Neutrophil (primary cell): ENCODE measurements around the gene ABCD3.
"Not testable (repeated sequence)": the region's sequence is repeated elsewhere in the genome, so short reads cannot be mapped to it uniquely, and the experiment has no call there.

Experiments
- H3K27ac ChIP-seq: fragments of 200-600 bp; sonication (generic); 2 replicates; pipeline ENCODE4 v1.5.1; 2016; ENCODE audit warnings: mild to moderate bottlenecking, moderate library complexity
- H3K27me3 ChIP-seq: fragments of 200-600 bp; sonication (generic); 2 replicates; pipeline ENCODE4 v1.6.0; 2016; ENCODE audit warnings: mild to moderate bottlenecking
- H3K36me3 ChIP-seq: fragments of 200-600 bp; sonication (generic); 2 replicates; pipeline ENCODE4 v1.5.1; 2017
- H3K4me1 ChIP-seq, 2 experiments: fragments of 200-600 bp in 1 of 2; sonication (generic) in 1 of 2; 1 replicate in 1 of 2; 2 replicates in 1 of 2; pipeline versions ENCODE4 v1.5.1 to v1.6.1; 2013 to 2016; ENCODE audit warnings: low read depth in 1 of 2, low read length in 1 of 2, mild to moderate bottlenecking in 1 of 2, moderate library complexity in 1 of 2; ENCODE audit not compliant: control insufficient read depth in 1 of 2, insufficient read depth in 1 of 2
- H3K4me3 ChIP-seq, 2 experiments: fragments of 200-600 bp in 1 of 2; sonication (generic) in 1 of 2; 1 replicate in 1 of 2; 2 replicates in 1 of 2; pipeline ENCODE4 v1.5.1; 2013 to 2016; ENCODE audit warnings: low read depth in 1 of 2, low read length in 1 of 2, mild to moderate bottlenecking in 1 of 2, moderate library complexity in 1 of 2
- H3K9me3 ChIP-seq: fragments of 200-600 bp; sonication (generic); 2 replicates; pipeline ENCODE4 v1.5.1; 2016
- CTCF ChIP-seq: fragments of 200-600 bp; sonication (generic); IDR thresholded peaks from 2 replicates; pipeline ENCODE4 v1.5.1; 2016; ENCODE audit warnings: antibody characterized with exemption

ABCD3 gene

GRCh38 chr1:94417978-94418663 lies at the start of gene ABCD3:
ABCD3 (plus strand) TSS chr1:94418389; CDS start chr1:94418479, 90 bp downstream.
- Histone ChIP-seq H3K9me3 (no peaks in the 10 kb centered on the region), H3K27me3 (peaks cover 10% of the 10 kb centered on the region), H3K36me3 (no peaks in the 10 kb centered on the region), H3K4me3 (peak within 1 kb of the TSS; percentile 83 to 88), H3K27ac (peak within 1 kb of the TSS; percentile 72), H3K4me1 (peaks cover 22 to 29% of the 10 kb centered on the region in 2 experiments)
- TF ChIP-seq CTCF = peak; percentile 37

- not testable (repeated sequence) for H3K27ac ChIP-seq, H3K4me3 ChIP-seq, H3K36me3 ChIP-seq, H3K4me1 ChIP-seq, H3K9me3 ChIP-seq
- H3K27me3 ChIP-seq = peaks cover 22% of the 10 kb centered on the region
These were observed 45.4 kb upstream of the ABCD3 start for GRCh38 chr1:94372771-94373170.

- not testable (repeated sequence) for H3K9me3 ChIP-seq, H3K4me3 ChIP-seq, H3K36me3 ChIP-seq, H3K4me1 ChIP-seq, H3K27ac ChIP-seq
- H3K27me3 ChIP-seq = peaks cover 20% of the 10 kb centered on the region
These were observed 44.9 kb upstream of the ABCD3 start for GRCh38 chr1:94373311-94373710.

- H3K36me3 ChIP-seq, H3K9me3 ChIP-seq, H3K4me1 ChIP-seq, H3K27me3 ChIP-seq, H3K27ac ChIP-seq, H3K4me3 ChIP-seq: not testable (repeated sequence)
These were observed 42.5 kb upstream of the ABCD3 start for GRCh38 chr1:94375666-94376065.

GRCh38 chr1:94378493-94378892 lies 39.7 kb upstream of the ABCD3 start:
- peaks cover 16 to 19% of the 10 kb centered on the region in 2 experiments for H3K4me1 ChIP-seq
- H3K27me3 ChIP-seq, H3K36me3 ChIP-seq, H3K9me3 ChIP-seq, H3K4me3 ChIP-seq, H3K27ac ChIP-seq: not testable (repeated sequence)

GRCh38 chr1:94379615-94380014 lies 38.6 kb upstream of the ABCD3 start:
- H3K27me3 ChIP-seq = peaks cover 3% of the 10 kb centered on the region
- H3K36me3 ChIP-seq = no peaks in the 10 kb centered on the region
- H3K27ac ChIP-seq = no peak overlapping the region
- peaks cover 16 to 19% of the 10 kb centered on the region in 2 experiments for H3K4me1 ChIP-seq
- no peak overlapping the region for H3K4me3 ChIP-seq
- TF ChIP-seq CTCF = no peak
- no peaks in the 10 kb centered on the region for H3K9me3 ChIP-seq

GRCh38 chr1:94382201-94382600 lies 36.0 kb upstream of the ABCD3 start:
- Histone ChIP-seq H3K4me3 (peak overlapping the region in 1 of 2 experiments; percentile 12), H3K27ac (peak overlapping the region; percentile 62), H3K36me3 (no peaks in the 10 kb centered on the region), H3K27me3 (peaks cover 3% of the 10 kb centered on the region), H3K4me1 (peaks cover 23 to 27% of the 10 kb centered on the region in 2 experiments), H3K9me3 (no peaks in the 10 kb centered on the region)
- TF ChIP-seq CTCF = no peak
